ENCODE measurements around the gene SLC26A5. TPM values are rescaled to one million over a fixed set of nuclear protein-coding genes. Genes with fewer than 3 reads are reported as not detected.

The SLC26A5 gene
- total and polyA plus RNA-seq, 2 of the 8 experiments (the other 6 are each of a cell fraction or from before 2014, with no cell fraction given), result 0.09 to 0.24 TPM

- Histone ChIP-seq H3K4me3 (ENCODE audit: extremely low read depth in 1 of 4, insufficient read depth in 2 of 4, low read depth in 3 of 4, low read length in 4 of 4) (no peak overlapping the region), H3K23ac (ENCODE audit: insufficient read length) (no peak overlapping the region), H3K56ac (replicated peaks; ENCODE audit: insufficient read length, low read depth, low read length) (no peak overlapping the region), H2AK5ac (ENCODE audit: low read depth, low read length) (no peak overlapping the region), H3K4me2 (ENCODE audit: insufficient read depth in 1 of 2, low read depth in 2 of 2, low read length in 2 of 2) (no peak overlapping the region), H4K20me1 (replicated peaks in 1 of 2; ENCODE audit: control insufficient read depth in 1 of 2, insufficient read depth in 2 of 2, low read length in 2 of 2) (no peaks in the 10 kb centered on the region), H3K27ac (ENCODE audit: low read depth, low read length) (no peak overlapping the region), H2BK5ac (ENCODE audit: low read depth, low read length) (no peak overlapping the region), H3K18ac (ENCODE audit: extremely low read depth, low read length) (no peak overlapping the region), H3K14ac (ENCODE audit: insufficient read length) (no peak overlapping the region), H3K36me3 (ENCODE audit: control insufficient read depth in 2 of 4, insufficient read depth in 4 of 4, low read length in 3 of 4) (no peaks in the 10 kb centered on the region), H3K23me2 (ENCODE audit: low read depth, low read length) (no peaks in the 10 kb centered on the region), H2BK120ac (replicated peaks; ENCODE audit: low read depth, low read length) (no peak overlapping the region), H3K9me3 (ENCODE audit: insufficient read depth in 2 of 2, low read depth in 1 of 2, low read length in 1 of 2) (no peaks in the 10 kb centered on the region), H2BK12ac (ENCODE audit: low read depth, low read length) (no peak overlapping the region), H3K4ac (replicated peaks; ENCODE audit: insufficient read length, low read depth, low read length) (no peak overlapping the region), H3K79me1 (ENCODE audit: low read depth, low read length) (no peaks in the 10 kb centered on the region), H2BK20ac (ENCODE audit: low read length) (no peak overlapping the region), H3K9ac (replicated peaks in 1 of 4; ENCODE audit: extremely low read depth in 1 of 4, low read depth in 3 of 4, low read length in 3 of 4) (no peak overlapping the region), H2BK15ac (ENCODE audit: low read length) (no peak overlapping the region), H3K4me1 (replicated peaks in 1 of 4; ENCODE audit: control insufficient read depth in 3 of 4, insufficient read depth in 4 of 4, low read length in 3 of 4) (no peaks in the 10 kb centered on the region), H3K27me3 (replicated peaks in 1 of 4; ENCODE audit: control insufficient read depth in 3 of 4, extremely low read depth in 1 of 4, insufficient read depth in 3 of 4, low read length in 3 of 4) (no peaks in the 10 kb centered on the region), H4K8ac (ENCODE audit: extremely low read depth, insufficient read depth, low read length) (no peak overlapping the region), H4K91ac (replicated peaks; ENCODE audit: insufficient read length, low read length) (no peak overlapping the region), H3K79me2 (ENCODE audit: control insufficient read depth in 1 of 2, insufficient read depth in 2 of 2, low read length in 2 of 2) (no peaks in the 10 kb centered on the region), H2AFZ (ENCODE audit: low read length) (no peak overlapping the region), H4K5ac (ENCODE audit: insufficient read length, low read depth, low read length) (no peak overlapping the region)
- DNase-seq (ENCODE audit: low read depth in 1 of 2, low spot score in 2 of 2) (no peak), FAIRE-seq (no peak)
- 100% methylated on average over 1 of the region's 1 CpG; no CpG with 5 or more reads in 1 of the 2 experiments for WGBS, 2 experiments (ENCODE audit: extremely low coverage in 1 of 2, insufficient coverage in 1 of 2, insufficient read length in 1 of 2, insufficient replicate concordance in 2 of 2, low coverage in 1 of 2, low lambda C conversion rate in 2 of 2, missing lambda C conversion rate in 1 of 2)
- POLR2A ChIA-PET (ENCODE audit: partially characterized antibody), result no interaction called here
- CTCF ChIA-PET (ENCODE audit: partially characterized antibody), result interaction anchor here (1.7 kb wide), 1 partner anchor 20 kb away, joined by 4 read pairs; no protein-coding TSS in a partner anchor
- TF ChIP-seq KDM1A (IDR thresholded peaks at IDR 0.05; ENCODE audit: borderline replicate concordance, low read length), result no peak
Measured at GRCh38 chr7:103387242-103387641, 58.8 kb downstream of the SLC26A5 start.
